ENCODE measurements around the gene GPR143.

- TF ChIP-seq EZH2 (IDR thresholded peaks at IDR 0.05): no peak
- TF ChIP-seq POLR2AphosphoS5 (IDR thresholded peaks at IDR 0.05; ENCODE audit: borderline replicate concordance, low read depth, low read length): no peak
- TF ChIP-seq FOXP2 (optimal IDR thresholded peaks at IDR 0.05; ENCODE audit: control extremely low read depth, extremely low read length, insufficient read depth): no peak
These were observed 21.4 kb upstream of the GPR143 start for GRCh38 chrX:9786798-9787635.

All from SK-N-MC (cell line).